ENCODE measurements around the gene GREB1. TPM values are rescaled to one million over a fixed set of nuclear protein-coding genes. Genes with fewer than 3 reads are reported as not detected.

The GREB1 gene
- total and polyA plus RNA-seq, 2 of the 4 experiments (the other 2 are of a cell fraction): 0.05 TPM; not detected in 1

DNA sequence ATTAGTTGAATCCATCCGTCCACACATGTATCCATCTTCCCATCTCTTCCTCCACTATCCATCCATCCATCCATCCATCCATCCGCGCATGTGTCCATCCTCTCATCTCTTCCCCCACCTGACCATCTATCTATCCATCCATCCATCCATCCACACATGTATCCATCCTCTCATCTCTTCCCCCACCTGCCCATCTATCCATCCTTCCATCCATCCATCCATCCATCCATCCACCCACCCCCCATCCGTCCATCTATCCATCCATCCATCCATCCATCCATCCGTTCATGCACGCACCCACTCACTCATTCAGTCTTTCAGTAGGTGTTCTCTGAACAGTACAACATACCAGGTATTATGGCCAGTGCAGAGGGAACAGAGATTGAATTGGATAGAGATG lies 18.9 kb upstream of the GREB1 start:
- DNase-seq (no peak), ATAC-seq (ENCODE audit: low read depth) (no peak)
- Histone ChIP-seq H3K27ac (ENCODE audit: insufficient read depth, low read length) (no peak overlapping the region), H3K4me1 (ENCODE audit: control insufficient read depth, insufficient read depth, low read length) (no peaks in the 10 kb centered on the region), H2BK5ac (ENCODE audit: low read depth, low read length, poor library complexity, severe bottlenecking) (no peak overlapping the region), H4K8ac (ENCODE audit: low read depth in 2 of 2, low read length in 2 of 2) (no peak overlapping the region), H3K36me3 (ENCODE audit: control insufficient read depth, insufficient read depth, low read length) (no peaks in the 10 kb centered on the region), H3K9me1 (ENCODE audit: insufficient read depth, low read length) (no peaks in the 10 kb centered on the region), H3K9ac (ENCODE audit: low read depth, low read length) (no peak overlapping the region), H3K4me2 (ENCODE audit: low read depth, low read length) (no peak overlapping the region), H2AFZ (replicated peaks; ENCODE audit: low read length, poor library complexity) (no peak overlapping the region), H4K91ac (ENCODE audit: insufficient read depth, low read depth, low read length) (no peak overlapping the region), H2BK15ac (ENCODE audit: low read depth, low read length) (no peak overlapping the region), H3K27me3 (ENCODE audit: control insufficient read depth, insufficient read depth, low read length) (peaks cover 46% of the 10 kb centered on the region), H4K20me1 (ENCODE audit: insufficient read depth, low read length) (no peaks in the 10 kb centered on the region; the same call in 1 of the 2 replicates), H3K9me3 (ENCODE audit: control insufficient read depth, insufficient read depth, low read length) (no peaks in the 10 kb centered on the region), H3K18ac (ENCODE audit: low read depth, low read length) (no peak overlapping the region), H2AK9ac (replicated peaks; ENCODE audit: low read depth, low read length, poor library complexity) (no peak overlapping the region), H2BK120ac (ENCODE audit: low read depth, low read length) (no peak overlapping the region), H4K5ac (ENCODE audit: low read depth, low read length) (no peak overlapping the region), H3K23ac (ENCODE audit: low read depth, low read length) (no peak overlapping the region), H3K56ac (ENCODE audit: extremely low read depth, insufficient read depth, low read length) (no peak overlapping the region), H3K14ac (replicated peaks; ENCODE audit: low read depth, low read length) (no peak overlapping the region), H3K4me3 (ENCODE audit: insufficient read depth, low read depth, low read length) (no peak overlapping the region), H3K4ac (ENCODE audit: low read depth, low read length) (no peak overlapping the region), H3K79me1 (ENCODE audit: low read depth in 1 of 2, low read length in 2 of 2) (no peaks in the 10 kb centered on the region), H2AK5ac (ENCODE audit: low read depth, low read length) (no peak overlapping the region), H2BK20ac (ENCODE audit: low read depth, low read length) (no peak overlapping the region)
- TF ChIP-seq SMC3 (IDR thresholded peaks at IDR 0.05; ENCODE audit: low read depth, low read length): no peak
- no peak for TF ChIP-seq NFE2L2 (IDR thresholded peaks at IDR 0.05; ENCODE audit: low read depth, low read length)
- TF ChIP-seq MXI1 (IDR thresholded peaks at IDR 0.05; ENCODE audit: borderline replicate concordance, low read depth, low read length): no peak
- no peak for TF ChIP-seq RCOR1 (IDR thresholded peaks at IDR 0.05; ENCODE audit: insufficient replicate concordance, low read length)
- no peak for TF ChIP-seq ELK1 (IDR thresholded peaks at IDR 0.05; ENCODE audit: borderline replicate concordance, low read depth, low read length)
- TF ChIP-seq, protein P1, sequence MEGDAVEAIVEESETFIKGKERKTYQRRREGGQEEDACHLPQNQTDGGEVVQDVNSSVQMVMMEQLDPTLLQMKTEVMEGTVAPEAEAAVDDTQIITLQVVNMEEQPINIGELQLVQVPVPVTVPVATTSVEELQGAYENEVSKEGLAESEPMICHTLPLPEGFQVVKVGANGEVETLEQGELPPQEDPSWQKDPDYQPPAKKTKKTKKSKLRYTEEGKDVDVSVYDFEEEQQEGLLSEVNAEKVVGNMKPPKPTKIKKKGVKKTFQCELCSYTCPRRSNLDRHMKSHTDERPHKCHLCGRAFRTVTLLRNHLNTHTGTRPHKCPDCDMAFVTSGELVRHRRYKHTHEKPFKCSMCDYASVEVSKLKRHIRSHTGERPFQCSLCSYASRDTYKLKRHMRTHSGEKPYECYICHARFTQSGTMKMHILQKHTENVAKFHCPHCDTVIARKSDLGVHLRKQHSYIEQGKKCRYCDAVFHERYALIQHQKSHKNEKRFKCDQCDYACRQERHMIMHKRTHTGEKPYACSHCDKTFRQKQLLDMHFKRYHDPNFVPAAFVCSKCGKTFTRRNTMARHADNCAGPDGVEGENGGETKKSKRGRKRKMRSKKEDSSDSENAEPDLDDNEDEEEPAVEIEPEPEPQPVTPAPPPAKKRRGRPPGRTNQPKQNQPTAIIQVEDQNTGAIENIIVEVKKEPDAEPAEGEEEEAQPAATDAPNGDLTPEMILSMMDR (conservative IDR thresholded peaks at IDR 0.05; ENCODE audit: low read depth, low read length): no peak
- no peak for TF ChIP-seq USF2 (IDR thresholded peaks at IDR 0.05; ENCODE audit: low read depth, low read length)
- no peak for TF ChIP-seq MAZ (IDR thresholded peaks at IDR 0.05; ENCODE audit: borderline replicate concordance, low read depth, low read length)
- no peak for TF ChIP-seq RFX5 (IDR thresholded peaks at IDR 0.05; ENCODE audit: low read depth, low read length)
- TF ChIP-seq RAD21 (IDR thresholded peaks at IDR 0.05; ENCODE audit: low read length): no peak
- no peak for TF ChIP-seq BHLHE40 (IDR thresholded peaks at IDR 0.05; ENCODE audit: low read depth, low read length)
- no peak for TF ChIP-seq POLR2A (IDR thresholded peaks at IDR 0.05; ENCODE audit: low read depth, low read length)
- no peak for TF ChIP-seq CEBPB (IDR thresholded peaks at IDR 0.05; ENCODE audit: low read depth, low read length)
- TF ChIP-seq MAFK (IDR thresholded peaks at IDR 0.05; ENCODE audit: low read depth, low read length): no peak
- no peak for TF ChIP-seq CHD1 (IDR thresholded peaks at IDR 0.05; ENCODE audit: low read depth, low read length)
- TF ChIP-seq FOS (IDR thresholded peaks at IDR 0.05; ENCODE audit: low read depth, low read length): no peak
- ChIA-PET POLR2A (ENCODE audit: unreplicated experiment) (no interaction called here), CTCF (no interaction called here)
- dilution Hi-C loops (cut with HindIII; ENCODE audit: low sequenced_read_pairs, unreplicated experiment): no loop called here
- intact Hi-C loops (cut with micrococcal nuclease): no loop called here
- in situ Hi-C loops (cut with MboI; ENCODE audit: low sequenced_read_pairs): no loop called here
- BruUV-seq (replicated peaks): no TSS peak
- 92 to 95% methylated on average over 2 to 4 of the region's 6 CpGs for WGBS, 2 experiments (ENCODE audit: extremely low coverage in 2 of 2, insufficient read length in 1 of 2)

All from IMR-90 (cell line).